NCI-H146 treated with DMSO at 0.1 percent for 48 hours (cell line): ENCODE data around the gene FERD3L.

ENCODE experiments used
- DNase-seq: peaks from one replicate; lab custom pipeline; 2025; ENCODE audit not compliant: unreplicated experiment; lab: John Stamatoyannopoulos, UW

Gene FERD3L

DNA sequence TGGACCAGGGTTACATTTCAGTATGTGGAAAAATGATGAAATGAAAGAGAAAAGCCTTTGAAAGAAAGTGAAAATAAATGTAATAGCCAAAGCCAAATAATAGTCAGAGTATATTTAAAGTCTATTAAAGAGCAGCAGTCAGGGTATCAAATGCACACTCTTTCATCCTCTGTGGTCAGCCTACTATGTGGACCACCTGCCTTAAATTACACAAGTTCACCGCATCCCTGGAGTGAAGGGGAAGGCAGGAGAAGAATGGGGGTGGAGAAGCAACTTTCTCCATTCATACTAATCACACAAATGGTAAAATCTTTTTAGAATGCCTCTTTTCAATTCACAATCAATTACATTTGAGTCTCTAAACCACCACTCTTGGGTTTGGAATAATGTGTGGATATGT lies 43.7 kb downstream of the FERD3L start:
- DNase-seq = no peak

DNA sequence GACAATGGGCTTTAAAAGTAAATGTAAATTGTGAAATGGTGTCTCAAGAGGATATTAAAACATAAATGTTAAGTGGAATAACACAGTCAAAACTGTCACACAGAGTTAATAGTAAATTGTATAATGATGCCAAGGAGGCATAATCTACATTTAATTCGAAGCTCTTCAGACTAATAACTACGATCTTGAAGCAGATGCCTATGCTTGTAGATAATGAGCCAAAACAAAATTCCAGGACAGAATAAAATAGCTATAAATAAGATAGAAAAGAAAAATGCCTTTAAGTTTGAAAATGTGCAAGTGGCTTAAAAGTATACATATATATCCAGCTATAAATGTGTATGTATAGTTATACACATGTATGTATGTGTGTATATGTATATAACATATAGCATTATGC lies 45.3 kb downstream of the FERD3L start:
- DNase-seq = no peak

DNA sequence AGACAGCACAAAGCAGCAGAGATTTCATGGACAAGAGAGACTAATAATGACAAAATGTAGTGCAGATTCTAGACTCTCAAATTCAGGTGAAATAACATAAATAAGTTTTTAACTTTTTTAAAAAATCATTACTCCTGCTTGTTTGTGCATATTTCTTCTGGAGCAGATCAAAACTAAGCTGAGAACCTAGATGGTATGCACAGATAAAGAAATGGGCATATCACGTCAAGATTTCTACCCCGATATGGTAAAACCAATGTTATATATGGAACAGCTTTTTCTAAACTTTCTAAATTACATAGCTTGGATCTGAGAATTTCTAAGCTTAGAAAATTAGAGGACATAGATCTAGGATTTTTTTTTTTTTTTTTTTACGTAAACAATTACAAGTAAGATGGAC lies 46.0 kb downstream of the FERD3L start:
- no peak for DNase-seq

DNA sequence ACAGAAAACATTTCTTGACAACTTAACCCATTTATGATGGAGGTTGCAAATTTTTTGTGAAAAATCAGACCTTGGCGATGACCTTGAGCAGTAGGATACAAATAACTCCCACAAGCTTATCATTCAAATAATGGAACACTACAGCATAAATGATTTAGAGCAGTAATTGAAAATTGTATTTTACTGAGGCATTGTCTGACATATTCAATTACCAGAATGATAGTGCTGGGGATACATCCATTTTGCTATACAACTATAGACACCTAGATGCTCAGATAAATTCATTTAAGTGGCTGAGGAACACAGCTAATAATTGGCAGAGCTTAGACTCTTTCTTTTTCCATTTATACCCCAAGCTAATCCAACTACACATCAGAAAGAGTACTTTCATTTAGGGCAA lies 46.7 kb downstream of the FERD3L start:
- DNase-seq = no peak

DNA sequence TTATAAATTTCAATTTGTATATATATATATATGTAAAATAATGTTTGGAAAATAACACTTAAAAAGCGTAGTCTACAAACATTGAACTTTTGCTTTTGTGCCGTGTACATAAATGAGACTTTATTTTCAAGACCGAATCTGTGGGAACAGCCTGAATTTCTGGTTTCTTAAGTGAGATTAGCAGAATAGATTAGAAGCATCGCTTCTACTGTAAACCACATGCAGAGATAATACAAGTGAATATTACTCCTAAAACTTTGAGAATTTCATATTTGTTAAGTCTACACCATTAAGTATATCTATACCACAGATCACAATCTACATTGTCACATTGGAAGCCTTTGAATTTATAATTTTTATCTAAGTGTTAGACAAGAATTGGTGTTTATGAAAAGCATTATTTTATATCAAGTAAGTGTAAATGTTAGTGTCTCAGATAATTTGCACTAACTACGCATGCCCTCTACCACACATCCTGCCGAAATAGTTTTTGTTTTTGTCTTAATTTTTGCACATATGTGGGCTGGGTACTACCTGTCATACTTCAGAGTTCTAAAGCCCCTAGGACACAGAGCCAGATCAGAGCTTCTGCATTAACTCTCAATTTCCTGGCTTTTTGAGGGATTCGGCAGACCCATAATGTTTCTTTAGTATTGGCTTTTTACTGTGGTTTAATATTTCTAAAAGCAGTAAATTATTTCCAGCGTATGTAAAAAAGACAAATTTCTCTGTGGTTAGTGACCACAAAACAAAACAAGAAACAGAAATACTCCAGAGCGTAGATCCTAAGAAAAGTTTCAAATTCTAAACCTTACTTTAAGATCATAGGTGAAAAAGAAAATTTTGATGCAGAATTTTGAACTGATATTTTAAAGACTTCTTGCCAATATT lies 47.8 kb downstream of the FERD3L start:
- DNase-seq = no peak

DNA sequence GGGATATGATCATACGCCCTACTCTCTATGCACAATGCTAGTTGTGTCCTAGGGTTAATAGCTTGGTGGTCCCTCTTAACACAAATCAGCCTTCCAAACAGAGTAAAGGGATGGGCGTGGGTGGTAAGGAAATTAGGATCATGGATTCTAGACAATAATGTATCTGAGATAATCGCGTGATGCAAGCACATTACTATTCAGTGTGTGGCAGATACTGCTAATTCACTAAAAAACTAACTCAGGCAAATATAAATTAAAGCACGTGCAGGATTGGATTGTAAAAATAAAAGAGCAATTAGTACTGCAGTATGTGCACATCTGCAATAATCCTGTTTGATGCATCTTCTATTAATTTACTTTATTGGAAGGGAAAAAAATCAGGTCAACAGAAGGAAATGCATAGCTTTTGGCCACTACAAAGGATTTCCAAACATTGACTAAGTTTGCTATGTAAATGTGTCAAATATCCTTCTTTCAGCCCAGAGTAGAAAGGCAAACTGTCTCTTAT lies 49.8 kb downstream of the FERD3L start:
- DNase-seq = no peak
